Esophagus squamous epithelium (tissue), 5 donors: ENCODE data around the gene PPP2R3B. TPM values are rescaled to one million over a fixed set of nuclear protein-coding genes. Genes with fewer than 3 reads are reported as not detected.
A peak's percentile ranks its signal among the peaks of the same experiment; 100 is the strongest.

ENCODE experiments used
- DNase-seq: peaks from one replicate; lab custom pipeline; 2025; lab: John Stamatoyannopoulos, UW
- H3K27ac ChIP-seq, 4 donors: fragments of 200-600 bp; sonication (generic); one replicate each; pipeline ENCODE4 v1.5.1; 2016 to 2019; ENCODE audit warnings: mild to moderate bottlenecking in 1 of 4
- H3K27me3 ChIP-seq, 4 donors: fragments of 200-600 bp; sonication (generic); 1 replicate in 3 of 4; 2 replicates in 1 of 4; pipeline versions ENCODE4 v1.5.1 to v1.6.0; 2017 to 2021; ENCODE audit warnings: antibody characterized with exemption in 1 of 4
- H3K36me3 ChIP-seq, 3 donors: fragments of 200-600 bp; sonication (generic); one replicate each; pipeline ENCODE4 v1.5.1; 2016 to 2019
- H3K4me1 ChIP-seq, 3 donors: fragments of 200-600 bp; sonication (generic); one replicate each; pipeline ENCODE4 v1.5.1; 2017 to 2019
- H3K4me3 ChIP-seq, 4 donors: fragments of 200-600 bp; sonication (generic); 1 replicate in 3 of 4; 2 replicates in 1 of 4; pipeline ENCODE4 v1.5.1; 2016 to 2019; ENCODE audit warnings: mild to moderate bottlenecking in 2 of 4, moderate library complexity in 1 of 4
- H3K9me3 ChIP-seq, 3 donors: fragments of 200-600 bp; sonication (generic); one replicate each; pipeline ENCODE4 v1.5.1; 2016 to 2019
- POLR2A ChIP-seq, 4 donors: fragments of 450-650 bp; IDR thresholded peaks; one replicate each; pipeline ENCODE4 v1.6.1; 2017; ENCODE audit warnings: antibody characterized with exemption in 4 of 4, mild to moderate bottlenecking in 4 of 4, moderate library complexity in 3 of 4
- WGBS, 2 donors: methylation state at CpG; one replicate each; pipeline ENCODE4 v1.1.5; 2018; 5-methylcytosine and 5-hydroxymethylcytosine counted together
- intact Hi-C: fragments of 100-400 bp; cut with DNase I; formaldehyde crosslinking; loops from one replicate; pipeline ENCODE4 v1.15.0; 2022
- total RNA-seq, 4 donors: library from RNA; depleted of rRNA; stranded (reverse); fragments of >200 nt; gene quantifications; one replicate each; pipeline ENCODE4 v1.1.0, GENCODE V29; 2016
- TF ChIP-seq, protein P1 (sequence below), 6 experiments: fragments of 450-650 bp in 4 of 6; fragments of 200-600 bp in 2 of 6; sonication (generic) in 2 of 6; IDR thresholded peaks; one replicate each; pipeline ENCODE4 v1.5.1; 2016 to 2019; ENCODE audit warnings: antibody characterized with exemption in 6 of 6, mild to moderate bottlenecking in 4 of 6, moderate library complexity in 4 of 6
- donor health status: DM: yes; HTN: yes; CAD: no.

PPP2R3B gene
- total RNA-seq, 4 donors from 2014 or later: 7.9 to 26.1 (median 24.1) TPM

DNA sequence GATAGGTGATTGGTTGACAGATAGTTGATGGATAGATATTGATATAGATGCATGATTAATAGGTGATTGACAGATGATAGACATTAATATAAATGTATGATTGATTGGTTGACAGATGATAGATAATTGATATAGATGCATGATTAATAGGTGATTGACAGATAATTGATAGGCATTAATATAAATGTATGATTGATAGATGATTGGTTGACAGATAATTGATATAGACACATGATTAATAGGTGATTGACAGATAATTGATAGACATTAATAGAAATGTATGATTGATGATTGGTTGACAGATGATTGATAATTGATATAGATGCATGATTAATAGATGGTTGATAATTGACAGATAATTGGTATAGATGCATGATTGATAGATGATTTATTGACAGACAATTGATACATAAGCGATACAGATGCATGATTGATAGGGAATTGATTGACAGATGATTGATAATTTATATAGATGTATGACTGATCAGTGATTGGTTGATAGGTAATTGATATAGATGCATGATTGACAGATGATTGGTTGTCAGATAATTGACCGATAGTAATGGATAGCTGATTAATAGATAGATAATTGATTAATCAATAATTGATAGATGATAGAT is 44.9 kb upstream of the PPP2R3B start:
- no peak overlapping the region for H3K4me3 ChIP-seq
- DNase-seq: no peak
- no peaks in the 10 kb centered on the region for H3K9me3 ChIP-seq
- H3K27me3 ChIP-seq: peaks cover 0 to 25% (median 0%) of the 10 kb centered on the region in 4 donors
- TF ChIP-seq POLR2A (IDR thresholded peaks at IDR 0.05): no peak
- TF ChIP-seq, protein P1, sequence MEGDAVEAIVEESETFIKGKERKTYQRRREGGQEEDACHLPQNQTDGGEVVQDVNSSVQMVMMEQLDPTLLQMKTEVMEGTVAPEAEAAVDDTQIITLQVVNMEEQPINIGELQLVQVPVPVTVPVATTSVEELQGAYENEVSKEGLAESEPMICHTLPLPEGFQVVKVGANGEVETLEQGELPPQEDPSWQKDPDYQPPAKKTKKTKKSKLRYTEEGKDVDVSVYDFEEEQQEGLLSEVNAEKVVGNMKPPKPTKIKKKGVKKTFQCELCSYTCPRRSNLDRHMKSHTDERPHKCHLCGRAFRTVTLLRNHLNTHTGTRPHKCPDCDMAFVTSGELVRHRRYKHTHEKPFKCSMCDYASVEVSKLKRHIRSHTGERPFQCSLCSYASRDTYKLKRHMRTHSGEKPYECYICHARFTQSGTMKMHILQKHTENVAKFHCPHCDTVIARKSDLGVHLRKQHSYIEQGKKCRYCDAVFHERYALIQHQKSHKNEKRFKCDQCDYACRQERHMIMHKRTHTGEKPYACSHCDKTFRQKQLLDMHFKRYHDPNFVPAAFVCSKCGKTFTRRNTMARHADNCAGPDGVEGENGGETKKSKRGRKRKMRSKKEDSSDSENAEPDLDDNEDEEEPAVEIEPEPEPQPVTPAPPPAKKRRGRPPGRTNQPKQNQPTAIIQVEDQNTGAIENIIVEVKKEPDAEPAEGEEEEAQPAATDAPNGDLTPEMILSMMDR (IDR thresholded peaks at IDR 0.05): no peak
- no peaks in the 10 kb centered on the region for H3K36me3 ChIP-seq
- H3K27ac ChIP-seq: no peak overlapping the region
- intact Hi-C loops: no loop called here
- peaks cover 0 to 7% (median 0%) of the 10 kb centered on the region in 3 donors for H3K4me1 ChIP-seq
- 66 to 84% methylated on average over 2 of the region's 2 CpGs for WGBS, 2 donors

DNA sequence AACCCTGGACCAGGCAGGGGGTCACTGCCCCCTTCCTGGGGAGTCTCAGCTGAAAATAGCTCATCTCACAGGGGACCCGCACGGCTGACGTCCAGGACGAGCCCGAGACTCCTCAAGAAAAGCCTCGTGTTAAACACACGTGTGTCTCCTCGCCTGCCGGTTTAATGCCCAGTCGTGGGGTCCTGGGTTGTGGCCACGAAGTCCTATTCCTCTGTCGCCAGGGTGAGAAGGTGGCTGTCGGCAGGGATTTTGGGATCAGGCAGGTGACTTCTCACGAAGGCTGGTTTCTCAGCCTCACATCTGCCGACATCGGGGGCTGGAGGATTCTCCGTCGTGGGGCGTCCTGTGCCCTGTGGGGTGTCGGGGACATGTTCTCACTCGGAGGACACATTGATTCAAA is 44.3 kb upstream of the PPP2R3B start:
- TF ChIP-seq, protein P1 (IDR thresholded peaks at IDR 0.05): no peak
- no peak for TF ChIP-seq POLR2A (IDR thresholded peaks at IDR 0.05)
- Histone ChIP-seq H3K27ac (no peak overlapping the region), H3K27me3 (peaks cover 0 to 31% (median 0%) of the 10 kb centered on the region in 4 donors), H3K9me3 (no peaks in the 10 kb centered on the region), H3K4me3 (no peak overlapping the region), H3K4me1 (peaks cover 0 to 7% (median 0%) of the 10 kb centered on the region in 3 donors), H3K36me3 (no peaks in the 10 kb centered on the region)
- 87 to 94% methylated on average over 7 to 9 of the region's 21 CpGs for WGBS, 2 donors
- intact Hi-C loops: no loop called here
- DNase-seq: no peak

DNA sequence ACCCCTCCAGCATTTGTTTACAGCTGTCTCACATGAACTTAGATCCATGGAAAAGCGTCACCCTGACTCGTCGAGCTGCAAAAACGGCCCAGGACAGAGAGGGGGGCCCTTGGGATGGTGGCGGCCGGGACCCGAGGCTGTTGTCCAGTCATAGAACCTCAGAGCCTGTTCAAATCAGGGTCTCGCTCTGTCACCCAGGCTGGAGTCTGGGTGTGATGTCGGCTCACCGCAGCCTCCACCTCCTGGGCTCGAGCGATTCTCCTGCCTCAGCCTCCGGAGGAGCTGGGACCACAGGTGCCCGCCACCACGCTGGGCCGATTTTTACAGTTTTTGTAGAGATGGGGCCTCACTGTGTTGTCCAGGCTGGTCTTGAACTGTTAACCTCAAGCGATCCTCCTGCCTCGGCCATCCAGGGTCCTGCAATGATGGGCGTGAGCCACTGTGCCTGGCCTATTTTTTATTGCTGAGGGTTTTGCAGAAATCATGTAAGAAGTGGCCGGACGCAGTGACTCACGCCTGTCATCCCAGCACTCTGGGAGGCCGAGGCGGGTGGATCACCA is 42.6 kb upstream of the PPP2R3B start:
- intact Hi-C loops: no loop called here
- Histone ChIP-seq H3K4me3 (no peak overlapping the region), H3K36me3 (no peaks in the 10 kb centered on the region), H3K27me3 (peaks cover 0 to 32% (median 0%) of the 10 kb centered on the region in 4 donors), H3K9me3 (no peaks in the 10 kb centered on the region), H3K27ac (no peak overlapping the region), H3K4me1 (peaks cover 0 to 7% (median 0%) of the 10 kb centered on the region in 3 donors)
- TF ChIP-seq, protein P1 (IDR thresholded peaks at IDR 0.05): no peak
- TF ChIP-seq POLR2A (IDR thresholded peaks at IDR 0.05): no peak
- WGBS, 2 donors: 82 to 88% methylated on average over 6 to 19 of the region's 24 CpGs
- DNase-seq: no peak

DNA sequence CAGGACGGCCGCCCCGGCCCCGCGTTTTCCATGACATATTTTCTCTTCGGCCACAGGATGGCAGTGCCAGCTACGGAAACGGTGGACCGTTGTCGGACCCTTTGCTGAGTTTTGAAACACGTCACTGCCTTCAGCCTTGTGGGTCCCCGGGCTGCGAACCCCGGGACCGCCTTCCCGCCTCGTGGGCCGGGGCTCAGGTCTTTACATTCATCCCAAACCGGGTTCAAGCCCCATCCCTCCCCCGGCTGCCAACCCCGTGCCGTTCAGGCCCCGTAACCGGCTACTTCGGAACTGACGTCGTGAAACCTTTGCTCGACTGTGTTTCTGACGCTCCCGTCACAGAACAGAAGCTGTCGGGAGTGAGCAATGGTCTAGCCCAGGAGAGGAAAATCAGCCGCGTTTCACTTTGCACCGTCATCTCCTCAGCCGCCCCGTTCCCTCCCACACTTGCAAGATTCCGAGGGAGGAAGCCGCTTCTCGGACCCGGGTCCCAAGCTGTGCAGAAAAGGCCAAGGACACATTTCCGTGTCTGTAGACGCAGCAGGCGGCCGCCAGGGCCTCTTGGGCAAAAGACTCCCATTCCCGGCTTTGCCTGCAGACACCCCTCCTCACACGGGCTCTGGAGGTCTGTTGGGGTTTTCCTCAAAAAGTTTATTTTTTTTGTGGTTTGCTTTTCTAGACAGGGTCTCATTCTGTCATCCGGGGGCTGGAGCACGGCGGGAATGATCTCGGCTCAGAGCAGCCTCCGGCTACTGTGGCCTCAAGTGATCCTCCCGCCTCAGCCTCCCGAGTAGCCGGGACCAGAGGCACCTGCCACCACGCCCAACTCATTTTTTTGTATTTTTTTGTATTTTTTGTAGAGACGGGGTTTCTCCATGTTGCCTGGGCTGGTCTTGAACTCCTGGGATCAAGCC is 41.4 kb upstream of the PPP2R3B start:
- Histone ChIP-seq H3K4me1 (peaks cover 0 to 7% (median 0%) of the 10 kb centered on the region in 3 donors), H3K27me3 (peaks cover 0 to 32% (median 0%) of the 10 kb centered on the region in 4 donors), H3K36me3 (no peaks in the 10 kb centered on the region), H3K27ac (no peak overlapping the region), H3K4me3 (peak overlapping the region in 2 of 4 donors; percentile 10 to 46), H3K9me3 (no peaks in the 10 kb centered on the region)
- DNase-seq: no peak
- WGBS, 2 donors: 25 to 43% methylated on average over 18 to 36 of the region's 56 CpGs
- TF ChIP-seq, protein P1 (IDR thresholded peaks at IDR 0.05): no peak
- TF ChIP-seq POLR2A (IDR thresholded peaks at IDR 0.05): no peak
- intact Hi-C loops: no loop called here
